GM18519 (cell line): ENCODE measurements around the gene PIP5KL1.

Experiments used
- ATAC-seq: cut with Tn5 transposase; IDR thresholded peaks from one replicate; pipeline ENCODE4 v1.9.1; 2021; ENCODE audit warnings: mild to moderate bottlenecking, moderate library complexity; ENCODE audit not compliant: unreplicated experiment, low FRiP score

PIP5KL1 gene

DNA sequence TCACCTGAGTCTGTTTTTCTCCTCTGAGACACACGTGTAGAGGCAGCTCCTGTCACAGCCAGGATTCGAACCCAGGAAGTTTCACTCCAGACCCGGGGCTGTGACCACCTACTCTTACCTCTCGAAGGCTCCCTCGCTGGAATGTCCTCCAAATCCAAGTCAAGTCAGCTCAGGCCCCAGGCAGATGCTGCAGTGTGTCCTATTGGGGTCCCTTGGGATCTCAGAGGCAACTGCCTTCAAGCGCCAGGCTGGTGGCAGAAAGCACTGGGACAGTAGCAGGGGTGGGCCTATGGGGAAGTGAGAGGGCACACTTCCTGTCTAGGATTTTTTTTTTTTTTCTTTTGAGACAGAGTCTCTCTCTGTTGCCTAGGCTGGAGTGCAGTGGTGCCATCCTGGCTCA is 13.0 kb downstream of the PIP5KL1 start:
- no peak for ATAC-seq

DNA sequence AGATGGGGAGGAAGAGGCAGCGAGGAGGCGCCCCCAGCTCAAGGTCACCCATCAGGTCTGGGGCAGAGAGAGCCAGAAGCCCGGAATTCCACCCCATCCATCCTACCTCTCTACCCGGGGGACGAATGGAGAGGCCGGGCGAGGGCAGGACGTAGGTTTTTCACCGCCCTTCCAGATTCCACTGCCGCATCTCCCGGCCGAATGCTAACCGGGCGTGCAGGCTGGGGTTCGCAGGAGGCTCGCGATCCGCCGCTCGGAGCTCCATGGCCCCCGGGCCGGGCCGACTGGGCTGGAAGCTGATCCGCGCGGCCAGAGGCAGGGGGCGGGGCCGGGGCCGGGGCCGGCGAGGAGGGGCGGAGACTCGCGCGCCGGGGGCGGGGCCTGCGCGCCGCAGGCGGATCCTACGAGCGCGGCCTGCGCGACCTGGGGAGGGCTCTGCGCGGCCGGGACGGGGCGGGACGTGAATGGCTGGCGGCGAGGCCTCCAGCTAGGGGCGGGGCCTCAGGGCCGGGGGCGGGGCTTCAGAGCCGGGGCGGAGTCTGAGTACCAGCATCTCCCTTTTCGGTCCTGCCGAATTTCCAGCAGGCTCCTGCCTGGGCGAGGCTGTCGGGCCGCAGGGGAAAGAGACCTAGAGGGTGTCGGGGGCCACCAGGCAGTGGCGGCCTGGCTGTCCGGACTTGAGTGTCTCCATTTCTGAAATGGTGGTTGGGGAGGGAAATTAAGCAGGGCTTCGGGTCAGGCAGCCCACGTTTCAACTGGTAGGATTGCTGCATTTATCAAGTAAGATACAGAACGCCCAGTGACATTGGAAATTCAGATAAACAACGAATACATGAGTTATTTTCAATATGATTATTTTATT is 13.6 kb downstream of the PIP5KL1 start, which contains the start of gene ST6GALNAC4:
Gene ST6GALNAC4 (minus strand): TSS at position 322 of the 862 bp plus-strand sequence. CDS start 622 bp downstream, outside the sequence.
- ATAC-seq, result peak; percentile 47

DNA sequence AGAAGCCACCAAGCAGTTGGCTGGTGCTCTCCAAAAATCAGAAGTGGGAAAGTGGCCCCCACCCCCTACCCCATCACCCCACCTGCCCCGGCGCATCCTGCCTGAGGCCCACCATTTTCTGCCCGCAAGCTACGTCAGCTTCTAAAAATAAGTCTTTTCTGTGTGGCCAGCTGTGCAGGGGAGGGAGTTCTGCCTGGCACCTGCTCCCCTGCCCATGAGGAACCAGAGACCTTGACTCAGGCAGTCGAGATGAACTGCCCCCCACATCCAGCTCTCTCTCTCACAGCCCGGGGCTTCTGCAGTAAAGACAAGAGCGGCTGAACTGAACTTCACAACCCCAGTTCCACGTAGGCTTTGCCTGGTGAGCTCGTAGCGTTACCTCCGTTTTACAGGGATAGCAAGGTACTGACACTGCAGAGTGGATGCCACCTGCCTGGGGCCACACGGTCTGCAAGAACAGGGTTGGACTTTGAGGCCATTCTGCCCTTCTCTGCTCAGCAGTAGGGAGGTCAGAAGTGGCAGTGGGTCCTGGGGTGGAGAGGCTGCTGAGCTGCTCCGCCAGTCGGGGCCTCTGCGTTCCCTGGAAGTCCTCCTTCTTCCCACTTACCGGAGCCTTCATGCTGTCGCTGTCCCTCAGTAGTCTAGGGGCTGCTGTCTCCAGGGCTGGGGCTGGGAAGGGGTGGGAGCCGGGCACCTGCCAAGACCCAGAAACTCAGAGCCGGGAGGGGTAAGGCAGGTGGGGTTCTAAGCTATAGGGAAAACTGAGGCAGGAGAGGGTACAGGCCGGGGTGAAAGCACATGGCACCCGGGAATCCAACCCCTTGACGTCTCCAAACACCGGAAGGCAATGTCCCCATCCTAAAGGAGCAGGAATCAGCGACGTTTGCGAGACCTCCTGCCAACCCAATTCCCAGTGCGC is 14.5 kb downstream of the PIP5KL1 start:
- no peak for ATAC-seq

DNA sequence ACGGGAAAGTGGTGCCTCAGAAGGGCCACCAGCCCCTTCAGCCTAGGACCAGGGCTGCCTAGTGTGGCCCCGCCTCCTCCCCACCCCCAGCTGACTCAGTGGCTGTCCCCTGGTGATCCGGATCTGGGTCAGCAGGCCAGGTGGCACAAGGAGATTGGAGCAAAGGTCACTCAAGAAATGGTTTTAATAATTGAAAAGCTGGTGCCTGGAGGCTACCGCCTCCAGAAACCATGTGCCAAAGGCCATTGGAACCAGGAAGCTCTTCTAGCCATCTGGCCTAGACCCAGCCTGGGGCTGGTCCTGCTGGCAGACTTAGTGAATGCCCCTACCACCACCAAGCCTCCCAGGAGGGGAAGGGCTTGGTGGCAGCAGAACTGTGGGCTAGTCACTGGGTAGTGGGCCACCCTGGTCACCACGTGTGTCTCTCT is 15.2 kb downstream of the PIP5KL1 start:
- no peak for ATAC-seq

DNA sequence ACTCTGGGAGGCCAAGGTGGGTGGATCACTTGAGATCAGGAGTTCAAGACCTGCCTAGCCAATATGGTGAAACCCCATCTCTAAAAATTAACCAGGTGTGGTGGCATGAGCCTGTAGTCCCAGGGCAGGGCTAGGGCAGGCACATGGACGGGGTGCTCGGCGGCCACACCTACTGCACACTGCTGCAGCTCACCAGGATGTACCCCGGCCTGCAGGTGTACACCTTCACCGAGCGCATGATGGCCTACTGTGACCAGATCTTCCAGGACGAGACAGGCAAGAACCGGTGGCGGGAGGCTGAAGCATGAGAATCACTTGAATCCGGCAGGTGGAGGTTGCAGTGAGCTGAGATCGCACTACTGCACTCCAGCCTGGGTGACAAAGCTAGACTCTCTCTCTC is 16.9 kb downstream of the PIP5KL1 start:
- ATAC-seq, result no peak

DNA sequence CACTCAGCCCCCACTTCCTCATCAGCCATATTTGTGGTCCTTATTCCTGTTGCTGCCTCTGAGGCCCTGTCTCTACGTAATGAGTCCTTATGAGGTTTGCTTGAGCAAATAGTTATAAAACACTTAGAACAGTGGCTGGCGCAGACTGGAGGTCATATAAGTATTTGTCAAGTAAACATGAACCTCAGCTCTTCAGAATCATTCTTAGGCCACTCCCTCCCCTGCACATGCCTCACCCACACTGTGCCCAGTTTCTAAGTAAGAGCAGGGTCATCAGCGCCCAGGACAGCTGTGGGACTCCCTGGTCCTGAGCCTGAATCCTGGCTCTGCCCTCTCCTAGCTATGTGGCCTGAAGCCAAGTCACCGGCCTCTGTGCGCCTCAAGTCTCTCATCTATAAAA is 17.7 kb downstream of the PIP5KL1 start:
- no peak for ATAC-seq

DNA sequence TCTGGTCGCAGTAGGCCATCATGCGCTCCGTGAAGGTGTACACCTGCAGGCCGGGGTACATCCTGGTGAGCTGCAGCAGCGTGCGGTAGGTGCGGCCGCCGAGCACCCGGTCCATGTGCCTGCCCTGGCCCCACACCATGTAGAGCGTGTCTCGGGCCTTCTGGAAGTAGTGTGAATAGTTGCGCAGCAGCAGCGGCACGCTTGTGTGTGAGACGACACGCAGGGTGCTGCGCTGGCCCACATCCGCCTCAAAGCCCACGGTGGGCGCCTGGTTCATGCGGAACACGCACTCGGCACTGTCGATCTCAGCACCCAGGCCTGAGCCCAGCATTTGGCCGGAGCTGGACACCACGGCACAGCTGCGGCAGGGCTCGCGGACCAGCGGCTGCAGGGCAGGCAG is 18.3 kb downstream of the PIP5KL1 start:
- no peak for ATAC-seq

DNA sequence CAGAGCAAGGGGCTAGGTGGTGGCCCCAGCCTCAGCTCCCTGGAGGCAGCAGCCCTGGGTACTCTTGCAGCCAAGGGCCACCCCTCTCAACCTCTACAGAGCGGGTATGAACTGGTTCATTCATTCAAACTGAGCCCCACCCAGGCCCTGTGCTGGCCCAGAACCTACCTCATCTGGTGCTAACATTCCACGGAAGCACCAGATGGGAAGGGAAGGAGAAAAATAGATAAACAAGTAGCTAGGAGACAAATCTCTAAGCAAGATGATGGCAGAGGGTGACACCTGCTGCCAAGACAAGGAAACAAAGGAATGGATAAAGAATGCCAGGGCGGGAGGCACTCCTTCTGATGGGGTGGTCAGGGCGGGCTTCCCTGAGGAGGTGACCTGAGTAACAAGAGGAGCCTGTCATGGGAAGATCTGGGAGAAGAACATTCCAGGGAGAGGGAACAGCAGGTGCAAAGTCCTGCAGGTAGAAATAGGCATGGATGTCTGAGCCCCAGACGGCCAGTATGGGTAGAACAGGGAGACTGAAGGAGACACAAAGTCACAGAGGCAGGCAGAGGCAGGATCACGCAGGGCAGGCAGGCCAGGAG is 19.9 kb downstream of the PIP5KL1 start:
- no peak for ATAC-seq

DNA sequence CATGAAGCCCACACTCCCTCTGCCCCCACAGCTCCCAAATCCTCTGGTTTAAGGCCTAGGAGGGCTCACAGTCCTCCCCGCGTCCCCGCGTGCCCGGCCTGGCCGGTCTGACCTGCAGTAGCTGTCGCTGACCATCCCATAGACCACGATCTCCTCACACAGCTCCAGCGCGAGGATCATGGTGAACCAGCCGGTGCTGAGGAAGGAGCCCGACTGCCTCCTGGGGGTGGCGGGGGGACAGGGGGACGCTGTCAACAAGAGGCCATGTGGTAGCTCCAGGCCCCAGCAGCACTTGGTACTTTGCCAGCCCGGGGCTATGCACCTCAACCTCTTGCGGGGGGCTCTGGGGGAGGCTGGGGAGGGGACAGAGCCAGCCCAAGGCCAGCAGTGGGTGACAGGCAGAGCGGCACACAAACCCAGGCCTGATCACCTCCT is 20.7 kb downstream of the PIP5KL1 start:
- no peak for ATAC-seq

DNA sequence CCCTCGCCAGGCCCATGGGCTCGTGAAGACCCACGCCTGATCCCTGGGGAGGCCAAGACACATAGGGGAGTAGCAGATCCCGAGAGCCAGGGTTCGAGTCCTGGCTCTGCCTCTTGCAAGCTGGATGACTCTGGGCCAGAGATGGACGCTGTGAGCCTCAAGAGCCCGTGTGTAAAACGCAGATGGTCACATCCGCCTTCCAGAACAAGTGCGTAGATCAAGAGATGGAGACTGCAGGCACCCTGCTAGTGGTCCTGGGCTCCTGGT is 22.0 kb downstream of the PIP5KL1 start:
- no peak for ATAC-seq

DNA sequence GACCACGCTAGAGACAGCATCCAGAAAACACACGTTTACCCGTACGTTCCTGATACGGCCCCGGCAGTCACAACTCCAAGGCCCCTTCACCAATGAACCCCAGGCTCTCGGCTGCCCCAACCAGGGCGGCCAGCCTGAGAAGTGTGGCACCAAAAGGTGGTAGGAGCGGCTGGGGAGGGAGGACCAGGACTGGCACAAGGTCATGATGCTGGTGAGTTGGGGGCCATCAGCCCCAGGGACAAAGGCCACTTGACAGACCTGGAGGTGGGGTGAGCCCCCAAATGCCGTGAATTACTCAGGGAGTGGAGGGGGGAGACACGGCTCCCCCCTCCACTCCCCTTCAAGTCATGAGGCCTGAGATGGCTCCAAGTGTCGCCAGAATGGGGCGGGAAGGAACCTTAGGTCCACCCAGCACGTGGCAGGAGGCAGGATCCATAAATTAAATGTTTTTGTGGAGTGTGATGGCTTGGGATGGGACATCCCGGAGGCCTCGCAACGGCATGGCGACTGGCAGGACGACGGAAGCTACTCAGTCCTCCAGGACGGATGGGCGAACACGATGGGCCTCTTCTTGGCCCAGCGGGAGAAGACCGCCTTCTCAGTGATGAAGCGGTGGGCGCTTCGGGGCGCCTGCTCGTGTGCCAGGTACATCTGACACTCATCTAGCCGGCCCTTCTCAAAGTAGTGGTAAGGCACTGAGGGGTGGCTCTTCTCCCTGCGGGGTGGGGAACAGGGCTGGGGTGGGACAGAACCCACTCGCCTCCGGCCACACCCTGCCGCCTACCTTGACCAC is 22.5 kb downstream of the PIP5KL1 start:
- no peak for ATAC-seq

DNA sequence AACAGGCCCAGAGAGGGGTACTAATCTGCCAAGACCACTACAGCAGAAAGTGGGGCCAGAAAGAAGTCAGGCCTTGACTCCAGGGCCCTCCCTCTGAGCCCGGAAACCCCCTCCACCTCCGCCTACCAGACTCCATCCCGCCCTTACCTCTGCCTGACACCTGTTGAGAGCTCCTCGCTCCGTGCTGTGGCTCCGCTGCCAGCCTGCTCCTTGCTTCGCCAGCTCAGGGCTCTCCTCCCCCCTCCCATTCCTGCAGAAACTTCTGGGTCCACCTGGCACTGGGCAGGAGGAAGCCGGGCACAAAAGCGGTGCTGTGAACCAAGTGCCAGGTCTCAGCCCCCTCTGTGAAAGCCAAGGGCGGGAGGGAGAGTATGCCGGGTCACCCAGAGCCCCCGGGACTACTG is 24.8 kb downstream of the PIP5KL1 start:
- no peak for ATAC-seq

DNA sequence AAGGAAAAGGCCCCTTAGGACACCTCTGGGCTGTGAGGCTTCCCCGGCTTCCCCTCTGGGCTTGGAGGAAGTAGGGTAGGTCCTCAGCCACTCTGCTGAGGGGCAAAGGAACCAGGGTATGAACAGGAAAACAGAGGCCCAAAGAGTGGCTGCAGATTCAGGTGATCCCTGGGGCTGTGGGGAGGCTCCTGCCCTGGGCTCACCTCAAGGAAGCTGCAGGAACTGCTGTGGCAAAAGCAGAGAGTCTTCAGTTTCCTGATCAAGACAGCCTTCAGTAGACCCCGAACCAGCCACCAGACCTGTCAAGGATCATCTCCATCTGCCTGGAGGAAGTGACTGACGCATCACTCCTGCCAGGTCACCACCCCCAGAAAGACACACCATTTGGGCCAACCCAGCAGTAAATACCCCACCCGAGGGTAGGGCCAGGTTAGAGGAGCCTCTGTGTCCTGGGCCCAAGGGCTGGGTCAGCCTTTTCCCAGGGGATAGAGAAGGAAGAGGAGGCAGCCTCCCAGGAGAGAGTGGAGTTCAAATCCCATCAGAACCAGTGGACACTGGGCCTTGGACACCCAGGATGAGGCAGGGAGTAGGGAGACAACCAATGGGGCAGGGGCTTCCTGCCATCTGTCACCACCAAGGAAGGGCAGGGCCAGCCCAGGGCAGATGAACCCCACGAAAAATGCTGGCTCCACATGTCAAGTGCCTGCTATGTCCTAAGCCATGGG is 25.4 kb downstream of the PIP5KL1 start:
- ATAC-seq, result no peak

DNA sequence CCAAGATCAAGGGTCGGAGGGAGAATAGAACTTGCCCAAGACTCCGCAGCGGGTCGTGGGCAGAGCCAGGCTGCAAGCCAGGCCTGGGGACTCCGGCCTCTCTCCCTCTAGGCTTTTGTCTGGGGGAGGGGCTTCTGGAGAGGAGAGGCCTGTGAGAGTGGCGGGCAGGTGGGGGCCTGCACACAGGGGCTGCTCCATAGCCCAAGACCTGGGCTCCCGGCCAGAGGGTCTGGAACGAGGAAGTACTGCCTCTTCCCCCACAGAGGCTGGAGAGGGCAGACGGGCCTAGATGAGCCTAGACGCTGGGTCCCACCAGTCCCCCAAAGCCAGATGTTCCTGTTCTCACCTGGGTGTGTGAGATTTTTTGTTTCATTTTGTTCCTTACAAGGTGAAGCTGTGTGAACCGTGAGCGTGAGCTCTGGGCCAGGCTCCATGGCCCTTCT is 26.0 kb downstream of the PIP5KL1 start:
- no peak for ATAC-seq

DNA sequence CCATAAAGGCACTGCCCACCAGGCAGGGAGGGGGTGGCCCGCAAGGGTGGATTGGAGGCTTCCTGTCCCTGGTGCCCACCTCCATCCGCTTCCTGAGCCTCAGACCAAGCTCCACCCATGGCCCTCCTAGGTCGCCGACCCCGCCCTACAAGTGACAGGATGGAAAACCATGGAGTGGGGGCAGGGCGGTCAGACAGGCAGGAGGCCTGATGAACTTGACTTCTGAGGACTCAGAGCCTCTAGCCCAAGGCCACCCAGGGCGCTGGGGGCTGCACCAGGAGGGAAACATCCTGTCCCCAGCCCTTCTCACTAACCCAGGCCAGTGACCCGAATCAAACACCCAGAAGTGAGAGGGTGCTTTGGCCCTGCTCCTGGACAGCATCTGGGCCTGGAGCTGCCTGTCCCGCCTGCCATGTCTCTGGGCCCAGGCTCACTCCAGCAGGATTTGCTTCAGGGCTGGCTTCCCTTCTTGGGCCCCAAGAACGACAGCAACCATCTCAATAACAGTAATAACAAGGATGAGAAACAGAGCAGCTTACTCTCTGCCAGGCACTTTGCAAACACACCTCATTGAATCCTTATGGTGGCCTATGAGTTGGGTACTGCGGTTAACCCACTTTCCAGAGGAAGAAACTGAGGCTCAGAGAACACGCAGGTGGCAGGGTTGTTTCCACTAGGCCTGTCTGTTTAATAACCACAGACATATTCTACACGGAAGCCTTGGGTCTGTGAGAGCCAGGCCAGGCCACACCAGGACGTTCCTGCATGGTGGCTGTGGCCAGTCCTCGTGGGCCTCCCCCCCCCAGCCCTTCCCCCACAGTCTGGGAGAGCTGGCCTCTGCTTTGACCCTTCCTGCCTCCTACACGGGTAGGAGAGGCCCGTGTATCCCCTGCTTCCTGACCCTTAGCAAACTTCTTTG is 26.8 kb downstream of the PIP5KL1 start:
- ATAC-seq, result no peak

DNA sequence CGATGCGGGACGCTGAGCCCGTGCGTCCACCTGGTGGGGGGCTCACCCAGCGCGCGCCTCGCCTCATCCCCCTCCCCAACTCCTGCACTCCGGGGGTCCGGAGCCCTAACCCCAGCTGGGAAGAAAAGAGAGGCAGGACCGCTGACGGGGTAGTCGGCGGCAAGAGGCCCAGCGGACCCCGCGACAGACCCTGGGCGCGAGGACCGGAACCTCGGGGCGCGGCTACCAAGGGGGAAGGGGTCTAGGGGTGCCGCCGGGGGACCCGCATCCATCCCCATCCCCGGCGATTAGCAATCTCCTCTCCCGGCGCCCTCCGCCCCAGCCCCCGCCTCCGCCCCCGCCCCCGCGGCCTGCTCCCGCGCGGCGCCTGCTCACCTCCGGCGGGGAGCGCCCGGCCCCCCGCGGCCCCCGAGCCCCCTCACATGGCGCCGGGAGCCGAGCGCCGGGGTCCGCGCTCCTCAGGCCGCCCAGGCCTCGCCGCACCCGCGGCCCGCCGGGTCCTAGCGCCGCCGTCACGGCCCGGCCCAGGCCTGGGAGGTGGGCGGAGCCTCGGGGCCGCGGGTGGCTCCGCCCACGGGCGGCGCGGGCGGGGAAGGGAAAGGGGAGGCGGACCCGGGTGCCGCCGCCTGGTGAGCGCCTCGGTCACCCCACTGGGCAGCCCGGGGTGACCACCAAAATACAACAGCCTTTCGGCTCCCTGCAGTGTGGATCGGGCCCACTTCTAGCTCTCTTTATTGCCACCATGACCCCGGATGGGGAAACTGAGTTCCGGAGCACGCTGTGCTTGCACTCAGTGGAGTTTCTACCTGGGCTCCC is 31.2 kb downstream of the PIP5KL1 start, which contains the start of gene ST6GALNAC6:
Gene ST6GALNAC6 (minus strand): TSS at position 476 of the 816 bp plus-strand sequence. CDS start 1,622 bp downstream, outside the sequence.
- ATAC-seq, result no peak

DNA sequence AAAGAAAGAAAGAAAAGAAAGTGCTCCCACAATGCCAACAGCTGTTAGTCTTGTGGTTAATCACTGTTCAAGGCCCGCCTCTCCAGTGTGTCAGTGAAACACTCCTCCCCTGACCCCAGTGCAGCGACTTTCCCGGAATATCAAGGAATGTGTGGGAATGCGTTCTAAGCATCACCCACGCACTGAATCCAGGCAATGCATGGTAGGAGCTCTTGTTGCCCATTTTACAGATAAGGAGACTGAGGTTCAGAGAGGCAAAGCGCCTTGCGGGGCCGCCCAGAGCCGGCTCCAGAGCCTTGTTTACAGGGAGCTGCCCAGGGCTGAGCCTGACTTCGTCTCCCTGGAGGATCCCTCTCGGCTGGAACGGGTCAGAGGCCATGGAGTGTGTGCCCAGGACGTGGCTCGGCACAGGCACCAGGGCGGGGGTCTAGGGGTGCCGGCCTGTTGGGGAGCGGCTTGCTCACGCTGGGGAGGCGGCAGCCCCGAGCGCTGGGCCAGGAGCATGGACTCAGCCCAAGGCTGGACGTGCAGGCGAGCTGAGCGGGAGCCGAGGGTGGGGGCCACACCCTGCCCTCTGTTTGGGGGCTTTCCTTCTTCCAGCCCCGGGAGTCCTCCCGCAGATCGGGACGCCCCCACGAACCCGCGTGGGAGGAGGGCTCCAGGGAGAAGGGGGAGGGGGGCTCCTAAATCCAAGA is 32.0 kb downstream of the PIP5KL1 start:
- ATAC-seq, result no peak
